HepG2 (cell line): ENCODE measurements around the gene ERBB3. TPM values are rescaled to one million over a fixed set of nuclear protein-coding genes. Genes with fewer than 3 reads are reported as not detected.

Source experiments
- ATAC-seq: fragments of 200-7000 bp; cut with Tn5 transposase; 3 replicates; pipeline ENCODE4 v1.9.1; 2020; ENCODE audit warnings: mild to moderate bottlenecking, moderate library complexity
- BruUV-seq: library from RNA; stranded (reverse); fragments of 400-500 nt; replicated peaks from 2 replicates; lab custom pipeline; 2021; lab: Mats Ljungman, UMichigan
- CTCF ChIA-PET: fragments of 300-600 bp; formaldehyde crosslinking; extraction: SDS; loops from one replicate; lab custom pipeline; 2021; ENCODE audit warnings: low total read pairs, inconsistent platforms, low intra/inter-chr PET ratio; lab: Yijun Ruan, JAX
- POLR2A ChIA-PET: fragments of 350-600 bp; sonication (Branson Sonifier 250); formaldehyde crosslinking; loops from one replicate; lab custom pipeline; 2020; ENCODE audit warnings: antibody characterized with exemption, inconsistent platforms; lab: Yijun Ruan, JAX
- DNase-seq: peaks from one replicate; pipeline ENCODE4 v3.0.0-alpha.2; 2015; ENCODE audit warnings: low spot score
- FAIRE-seq: peaks from 3 replicates; lab custom pipeline; 2011; peaks lifted over from hg19 to GRCh38; lab: Jason Lieb, UNC
- H2AFZ ChIP-seq: one replicate; pipeline ENCODE4 v1.6.1; 2011; ENCODE audit warnings: low read length, inconsistent platforms
- H3K27ac ChIP-seq: fragments of 300-600 bp; 3 replicates; pipeline ENCODE4 v1.8.0; 2011; ENCODE audit warnings: mixed run types, mild to moderate bottlenecking, mixed read lengths, low read length, inconsistent platforms; ENCODE audit not compliant: insufficient read depth; ENCODE audit errors: extremely low read length
- H3K27me3 ChIP-seq, 2 experiments: fragments of 200-600 bp in 1 of 2; 2 replicates in 1 of 2; 3 replicates in 1 of 2; pipeline versions ENCODE4 v1.6.0 to v1.8.0; 2011; ENCODE audit warnings: low read length in 2 of 2, mild to moderate bottlenecking in 2 of 2, moderate library complexity in 2 of 2, inconsistent platforms in 1 of 2; ENCODE audit not compliant: insufficient read depth in 2 of 2, control insufficient read depth in 1 of 2
- H3K36me3 ChIP-seq, 2 experiments: fragments of 200-600 bp in 1 of 2; replicated peaks in 1 of 2; 2 replicates in 1 of 2; 3 replicates in 1 of 2; pipeline versions ENCODE4 v1.5.1 to v1.8.0; 2011; ENCODE audit warnings: low read length in 2 of 2, inconsistent platforms in 1 of 2; ENCODE audit not compliant: insufficient read depth in 2 of 2, control insufficient read depth in 1 of 2
- H3K4me1 ChIP-seq: 2 replicates; pipeline ENCODE4 v1.5.1; 2012; ENCODE audit warnings: low read length, inconsistent platforms; ENCODE audit not compliant: insufficient read depth
- H3K4me2 ChIP-seq: 2 replicates; pipeline ENCODE4 v1.6.0; 2011; ENCODE audit warnings: low read depth, low read length, inconsistent platforms
- H3K4me3 ChIP-seq, 3 experiments: fragments of 200-600 bp in 1 of 3; sonication (generic), shearing (Covaris generic) in 1 of 3; replicated peaks in 1 of 3; 2 replicates each; pipeline ENCODE4 v1.5.1; 2011 to 2016; ENCODE audit warnings: low read length in 3 of 3, inconsistent platforms in 2 of 3, low read depth in 2 of 3, mild to moderate bottlenecking in 2 of 3, control low read depth in 1 of 3, mixed read lengths in 1 of 3; ENCODE audit not compliant: insufficient read depth in 1 of 3
- H3K79me2 ChIP-seq: one replicate; pipeline ENCODE4 v1.6.1; 2011; ENCODE audit warnings: low read length, inconsistent platforms; ENCODE audit not compliant: insufficient read depth
- H3K9ac ChIP-seq: 2 replicates; pipeline ENCODE4 v1.6.0; 2011; ENCODE audit warnings: mild to moderate bottlenecking, low read depth, low read length, inconsistent platforms; ENCODE audit not compliant: insufficient read depth
- H3K9me3 ChIP-seq: 2 replicates; pipeline ENCODE4 v1.5.1; 2012; ENCODE audit warnings: mild to moderate bottlenecking, low read length
- H4K20me1 ChIP-seq: 2 replicates; pipeline ENCODE4 v1.6.0; 2011; ENCODE audit warnings: inconsistent platforms, mild to moderate bottlenecking, low read length, moderate library complexity; ENCODE audit not compliant: insufficient read depth
- GZF1 ChIP-seq: sonication (generic); formaldehyde crosslinking; IDR thresholded peaks from 2 replicates; pipeline ENCODE4 v1.5.1; 2020; ENCODE audit warnings: mild to moderate bottlenecking, missing genetic modification reagents
- HDAC2 ChIP-seq: sonication (generic); formaldehyde crosslinking; IDR thresholded peaks from 2 replicates; pipeline ENCODE4 v1.4.0; 2020; ENCODE audit warnings: missing genetic modification reagents
- JUN ChIP-seq: sonication (generic); formaldehyde crosslinking; IDR thresholded peaks from 2 replicates; pipeline ENCODE4 v1.4.0; 2020; ENCODE audit warnings: mild to moderate bottlenecking, missing genetic modification reagents
- MXD1 ChIP-seq: sonication (generic); formaldehyde crosslinking; IDR thresholded peaks from 2 replicates; pipeline ENCODE4 v1.4.0; 2020; ENCODE audit warnings: mild to moderate bottlenecking, missing genetic modification reagents
- RXRA ChIP-seq: sonication (generic); formaldehyde crosslinking; IDR thresholded peaks from 2 replicates; pipeline ENCODE4 v1.5.1; 2020; ENCODE audit warnings: missing genetic modification reagents
- SALL2 ChIP-seq: sonication (generic); formaldehyde crosslinking; IDR thresholded peaks from 2 replicates; pipeline ENCODE4 v1.8.1; 2023; ENCODE audit warnings: mild to moderate bottlenecking, missing genetic modification reagents, inconsistent platforms
- SMAD3 ChIP-seq: sonication (generic); formaldehyde crosslinking; IDR thresholded peaks from 2 replicates; pipeline ENCODE4 v1.4.0; 2020; ENCODE audit warnings: missing genetic modification reagents
- SOX5 ChIP-seq: IDR thresholded peaks from 2 replicates; pipeline ENCODE4 v1.6.1; 2016; ENCODE audit warnings: borderline replicate concordance
- SP140L ChIP-seq: sonication (generic); formaldehyde crosslinking; IDR thresholded peaks from 2 replicates; pipeline ENCODE4 v1.4.0; 2020; ENCODE audit warnings: missing genetic modification reagents, borderline replicate concordance
- TOPORS ChIP-seq: sonication (generic); formaldehyde crosslinking; IDR thresholded peaks from 2 replicates; pipeline ENCODE4 v1.8.0; 2023; ENCODE audit warnings: mild to moderate bottlenecking, missing genetic modification reagents
- WGBS: methylation state at CpG from one replicate; pipeline ENCODE4 v1.1.6; 2017; ENCODE audit warnings: low lambda C conversion rate; 5-methylcytosine and 5-hydroxymethylcytosine counted together
- in situ Hi-C: cut with HindIII; loops from 2 replicates; pipeline ENCODE4 v1.10.0; 2017; ENCODE audit warnings: low pct_unique_long_range_greater_than_20kb; ENCODE audit not compliant: extremely low pct_ligation_motif_present
- intact Hi-C: fragments of 100-400 bp; cut with micrococcal nuclease; formaldehyde crosslinking; loops from one replicate; pipeline ENCODE4 v1.10.0; 2022; ENCODE audit not compliant: unreplicated experiment
- polyA plus RNA-seq, 8 experiments: library from polyadenylated mRNA; depleted of rRNA in 3 of 8; stranded (reverse) in 7 of 8; unstranded in 1 of 8; fragments of >200 nt; fragmentation: Illumina TruSeq in 4 of 8; extraction: Trizol in 4 of 8; gene quantifications; 2 replicates each; pipeline versions ENCODE4 v1.2.1 to v1.2.3, GENCODE V29; 2011 to 2016; ENCODE audit warnings: low read depth in 4 of 8, missing spikeins in 1 of 8, mixed read lengths in 1 of 8; ENCODE audit not compliant: insufficient read depth in 1 of 8
- total RNA-seq, 5 experiments: library from RNA; depleted of rRNA; stranded (reverse); fragments of >200 nt; fragmentation: Illumina TruSeq; extraction: Trizol; gene quantifications; 2 replicates each; pipeline ENCODE4 v1.2.3, GENCODE V29; 2016; ENCODE audit warnings: low read depth in 1 of 5
- TF ChIP-seq, protein P1 (sequence below): sonication (generic); formaldehyde crosslinking; IDR thresholded peaks from 2 replicates; pipeline ENCODE4 v1.5.1; 2020; ENCODE audit warnings: missing genetic modification reagents, mild to moderate bottlenecking, borderline replicate concordance
- TF ChIP-seq, protein P2 (sequence below): IDR thresholded peaks from 2 replicates; pipeline ENCODE4 v1.6.1; 2016; ENCODE audit warnings: low read depth, borderline replicate concordance
- TF ChIP-seq, protein P3 (sequence below): IDR thresholded peaks from 2 replicates; pipeline ENCODE4 v1.6.1; 2016; ENCODE audit warnings: mild to moderate bottlenecking
- TF ChIP-seq, protein P4 (sequence below): sonication (generic); formaldehyde crosslinking; IDR thresholded peaks from 2 replicates; pipeline ENCODE4 v1.5.0; 2020; ENCODE audit warnings: mild to moderate bottlenecking, missing genetic modification reagents, borderline replicate concordance

ERBB3 gene
- total and polyA plus RNA-seq, 2 of the 13 experiments (the other 11 are each of a cell fraction or from before 2014, with no cell fraction given), result 93.6 to 358 TPM

- in situ Hi-C loops, result no loop called here
- ATAC-seq (peak; percentile 61), DNase-seq (peak; percentile 81), FAIRE-seq (peak; percentile 39)
- TSS peak; percentile 38 for BruUV-seq
- Histone ChIP-seq H3K27ac (peak overlapping the region; percentile 99), H3K36me3 (peaks cover 6 to 13% of the 10 kb centered on the region in 2 experiments), H3K9me3 (no peaks in the 10 kb centered on the region), H3K4me3 (peak overlapping the region; percentile 89 to 96 (median 91)), H3K9ac (peak overlapping the region; percentile 96), H3K4me2 (peak overlapping the region; percentile 98), H3K27me3 (no peaks in the 10 kb centered on the region; a peak in 1 of 5 replicates), H2AFZ (no peak overlapping the region), H3K4me1 (peaks cover 49% of the 10 kb centered on the region), H3K79me2 (peaks cover 31% of the 10 kb centered on the region), H4K20me1 (0 out of 2 replicates have a peak, but pooled peaks cover 3% of the 10 kb centered on the region)
- ChIA-PET POLR2A (interaction anchor here (0.9 to 10.2 kb wide), 16 partner anchors 9 to 249 kb away, joined by 3 to 279 read pairs (median 6); partner anchors contain the start of genes CNPY2, DNAJC14, ESYT1 and PA2G4), CTCF (interaction anchor here (0.9 to 1.5 kb wide), 5 partner anchors 25 to 110 kb away, joined by 3 to 10 read pairs (median 4); partner anchors contain the start of genes PA2G4 and RPL41)
- intact Hi-C loops, result loop anchor here (1.0 to 2.0 kb wide), 3 partner anchors 25 to 39 kb away; partner anchors contain the start of genes PA2G4 and ZC3H10
- WGBS, result 2% methylated on average over 10 of the region's 50 CpGs
- TF ChIP-seq SALL2 (CRISPR knock-in tag) (peak; percentile 59; the same call in 1 of the 2 replicates), SOX5 (CRISPR knock-in tag) (peak; percentile 46; the same call in 1 of the 2 replicates), SMAD3 (peak; percentile 74; the same call in 1 of the 2 replicates), SP140L (CRISPR knock-in tag) (0 out of 2 replicates have a peak, but pooled peaks have one; percentile 55), HDAC2 (peak; percentile 41; the same call in 1 of the 2 replicates), RXRA (CRISPR knock-in tag) (peak; percentile 68), GZF1 (CRISPR knock-in tag) (no peak), MXD1 (CRISPR knock-in tag) (peak; percentile 46; the same call in 1 of the 2 replicates), TOPORS (CRISPR knock-in tag) (no peak), JUN (CRISPR knock-in tag) (no peak)
- TF ChIP-seq, protein P1, sequence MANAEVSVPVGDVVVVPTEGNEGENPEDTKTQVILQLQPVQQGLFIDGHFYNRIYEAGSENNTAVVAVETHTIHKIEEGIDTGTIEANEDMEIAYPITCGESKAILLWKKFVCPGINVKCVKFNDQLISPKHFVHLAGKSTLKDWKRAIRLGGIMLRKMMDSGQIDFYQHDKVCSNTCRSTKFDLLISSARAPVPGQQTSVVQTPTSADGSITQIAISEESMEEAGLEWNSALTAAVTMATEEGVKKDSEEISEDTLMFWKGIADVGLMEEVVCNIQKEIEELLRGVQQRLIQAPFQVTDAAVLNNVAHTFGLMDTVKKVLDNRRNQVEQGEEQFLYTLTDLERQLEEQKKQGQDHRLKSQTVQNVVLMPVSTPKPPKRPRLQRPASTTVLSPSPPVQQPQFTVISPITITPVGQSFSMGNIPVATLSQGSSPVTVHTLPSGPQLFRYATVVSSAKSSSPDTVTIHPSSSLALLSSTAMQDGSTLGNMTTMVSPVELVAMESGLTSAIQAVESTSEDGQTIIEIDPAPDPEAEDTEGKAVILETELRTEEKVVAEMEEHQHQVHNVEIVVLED, result 0 out of 2 replicates have a peak, but pooled peaks have one; percentile 18
- TF ChIP-seq, protein P2, sequence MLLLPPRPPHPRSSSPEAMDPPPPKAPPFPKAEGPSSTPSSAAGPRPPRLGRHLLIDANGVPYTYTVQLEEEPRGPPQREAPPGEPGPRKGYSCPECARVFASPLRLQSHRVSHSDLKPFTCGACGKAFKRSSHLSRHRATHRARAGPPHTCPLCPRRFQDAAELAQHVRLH, result no peak
- TF ChIP-seq, protein P3, sequence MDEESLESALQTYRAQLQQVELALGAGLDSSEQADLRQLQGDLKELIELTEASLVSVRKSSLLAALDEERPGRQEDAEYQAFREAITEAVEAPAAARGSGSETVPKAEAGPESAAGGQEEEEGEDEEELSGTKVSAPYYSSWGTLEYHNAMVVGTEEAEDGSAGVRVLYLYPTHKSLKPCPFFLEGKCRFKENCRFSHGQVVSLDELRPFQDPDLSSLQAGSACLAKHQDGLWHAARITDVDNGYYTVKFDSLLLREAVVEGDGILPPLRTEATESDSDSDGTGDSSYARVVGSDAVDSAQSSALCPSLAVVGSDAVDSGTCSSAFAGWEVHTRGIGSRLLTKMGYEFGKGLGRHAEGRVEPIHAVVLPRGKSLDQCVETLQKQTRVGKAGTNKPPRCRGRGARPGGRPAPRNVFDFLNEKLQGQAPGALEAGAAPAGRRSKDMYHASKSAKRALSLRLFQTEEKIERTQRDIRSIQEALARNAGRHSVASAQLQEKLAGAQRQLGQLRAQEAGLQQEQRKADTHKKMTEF, result peak; percentile 71; the same call in 1 of the 2 replicates
- TF ChIP-seq, protein P4, sequence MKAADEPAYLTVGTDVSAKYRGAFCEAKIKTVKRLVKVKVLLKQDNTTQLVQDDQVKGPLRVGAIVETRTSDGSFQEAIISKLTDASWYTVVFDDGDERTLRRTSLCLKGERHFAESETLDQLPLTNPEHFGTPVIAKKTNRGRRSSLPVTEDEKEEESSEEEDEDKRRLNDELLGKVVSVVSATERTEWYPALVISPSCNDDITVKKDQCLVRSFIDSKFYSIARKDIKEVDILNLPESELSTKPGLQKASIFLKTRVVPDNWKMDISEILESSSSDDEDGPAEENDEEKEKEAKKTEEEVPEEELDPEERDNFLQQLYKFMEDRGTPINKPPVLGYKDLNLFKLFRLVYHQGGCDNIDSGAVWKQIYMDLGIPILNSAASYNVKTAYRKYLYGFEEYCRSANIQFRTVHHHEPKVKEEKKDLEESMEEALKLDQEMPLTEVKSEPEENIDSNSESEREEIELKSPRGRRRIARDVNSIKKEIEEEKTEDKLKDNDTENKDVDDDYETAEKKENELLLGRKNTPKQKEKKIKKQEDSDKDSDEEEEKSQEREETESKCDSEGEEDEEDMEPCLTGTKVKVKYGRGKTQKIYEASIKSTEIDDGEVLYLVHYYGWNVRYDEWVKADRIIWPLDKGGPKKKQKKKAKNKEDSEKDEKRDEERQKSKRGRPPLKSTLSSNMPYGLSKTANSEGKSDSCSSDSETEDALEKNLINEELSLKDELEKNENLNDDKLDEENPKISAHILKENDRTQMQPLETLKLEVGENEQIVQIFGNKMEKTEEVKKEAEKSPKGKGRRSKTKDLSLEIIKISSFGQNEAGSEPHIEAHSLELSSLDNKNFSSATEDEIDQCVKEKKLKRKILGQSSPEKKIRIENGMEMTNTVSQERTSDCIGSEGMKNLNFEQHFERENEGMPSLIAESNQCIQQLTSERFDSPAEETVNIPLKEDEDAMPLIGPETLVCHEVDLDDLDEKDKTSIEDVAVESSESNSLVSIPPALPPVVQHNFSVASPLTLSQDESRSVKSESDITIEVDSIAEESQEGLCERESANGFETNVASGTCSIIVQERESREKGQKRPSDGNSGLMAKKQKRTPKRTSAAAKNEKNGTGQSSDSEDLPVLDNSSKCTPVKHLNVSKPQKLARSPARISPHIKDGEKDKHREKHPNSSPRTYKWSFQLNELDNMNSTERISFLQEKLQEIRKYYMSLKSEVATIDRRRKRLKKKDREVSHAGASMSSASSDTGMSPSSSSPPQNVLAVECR, result peak; percentile 45; the same call in 1 of the 2 replicates
Measured at GRCh38 chr12:56078931-56079722, 838 bp upstream of the ERBB3 start.
